NCI-H2196 treated with DMSO at 0.1 percent for 48 hours (cell line): Measurements from ENCODE around the gene NBPF8.
"Not testable (repeated sequence)": the region's sequence is repeated elsewhere in the genome, so short reads cannot be mapped to it uniquely, and the experiment has no call there.

Experiments used
- DNase-seq: peaks from one replicate; lab custom pipeline; 2025; ENCODE audit not compliant: unreplicated experiment; lab: John Stamatoyannopoulos, UW

The NBPF8 gene

DNA sequence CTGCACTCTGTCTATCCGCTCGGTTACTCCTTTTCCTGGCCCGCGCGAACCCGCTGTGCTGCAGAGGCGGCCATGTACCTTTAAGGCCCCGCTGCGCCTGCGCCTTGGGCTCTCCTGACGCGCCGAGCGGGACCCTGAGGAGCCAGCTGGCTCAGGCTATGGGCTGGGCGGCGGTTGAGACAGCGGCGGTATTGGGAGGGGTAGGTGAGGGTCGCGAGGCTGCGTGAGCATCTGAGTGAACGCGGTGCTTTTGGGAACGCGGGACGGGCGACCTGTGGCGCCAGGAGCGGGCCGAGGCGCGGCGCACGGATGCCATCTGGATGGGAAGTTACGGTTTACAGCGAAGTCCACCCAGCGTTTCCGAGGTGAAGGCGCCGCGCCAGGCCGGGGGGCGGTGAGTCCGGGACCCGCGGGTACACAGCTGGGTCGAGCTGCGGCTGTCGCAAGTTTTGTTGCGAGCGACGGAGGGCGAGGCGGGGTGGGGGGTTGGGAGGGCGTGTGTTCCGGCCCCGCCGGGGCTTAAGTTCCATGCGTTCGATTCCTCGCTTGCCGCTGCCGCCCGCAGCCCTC is at the start of gene NBPF8:
Gene NBPF8 (plus strand): TSS at position 125 of the 570 bp plus-strand sequence. CDS start 21,488 bp downstream, outside the sequence.
- not testable (repeated sequence) for DNase-seq

DNA sequence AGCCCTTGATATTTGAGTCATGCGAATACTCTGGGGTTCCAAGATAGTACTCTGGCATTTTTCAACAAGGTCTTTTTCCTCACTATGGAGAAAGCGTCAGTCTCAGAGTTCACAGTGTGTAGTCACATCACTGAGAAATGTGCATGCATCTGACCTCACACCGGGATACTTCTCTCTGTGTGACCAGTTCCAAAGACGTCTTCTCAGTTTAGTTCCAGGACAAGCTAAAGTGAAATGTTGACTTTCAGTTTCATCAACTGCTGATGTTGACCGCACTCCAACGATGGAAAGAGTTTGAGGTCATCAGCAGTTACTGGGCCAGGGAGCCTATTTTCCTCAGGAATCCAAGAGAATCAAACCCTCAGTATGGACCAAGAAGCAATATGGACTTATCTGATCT is 47.1 kb upstream of the NBPF8 start:
- not testable (repeated sequence) for DNase-seq

GRCh38 chr1:120386651-120387050 is 28.2 kb upstream of the NBPF8 start:
- not testable (repeated sequence) for DNase-seq

GRCh38 chr1:120388597-120389126 is 26.2 kb upstream of the NBPF8 start:
- peak; percentile 2 for DNase-seq

GRCh38 chr1:120391365-120391764 is 23.5 kb upstream of the NBPF8 start:
- not testable (repeated sequence) for DNase-seq

DNA sequence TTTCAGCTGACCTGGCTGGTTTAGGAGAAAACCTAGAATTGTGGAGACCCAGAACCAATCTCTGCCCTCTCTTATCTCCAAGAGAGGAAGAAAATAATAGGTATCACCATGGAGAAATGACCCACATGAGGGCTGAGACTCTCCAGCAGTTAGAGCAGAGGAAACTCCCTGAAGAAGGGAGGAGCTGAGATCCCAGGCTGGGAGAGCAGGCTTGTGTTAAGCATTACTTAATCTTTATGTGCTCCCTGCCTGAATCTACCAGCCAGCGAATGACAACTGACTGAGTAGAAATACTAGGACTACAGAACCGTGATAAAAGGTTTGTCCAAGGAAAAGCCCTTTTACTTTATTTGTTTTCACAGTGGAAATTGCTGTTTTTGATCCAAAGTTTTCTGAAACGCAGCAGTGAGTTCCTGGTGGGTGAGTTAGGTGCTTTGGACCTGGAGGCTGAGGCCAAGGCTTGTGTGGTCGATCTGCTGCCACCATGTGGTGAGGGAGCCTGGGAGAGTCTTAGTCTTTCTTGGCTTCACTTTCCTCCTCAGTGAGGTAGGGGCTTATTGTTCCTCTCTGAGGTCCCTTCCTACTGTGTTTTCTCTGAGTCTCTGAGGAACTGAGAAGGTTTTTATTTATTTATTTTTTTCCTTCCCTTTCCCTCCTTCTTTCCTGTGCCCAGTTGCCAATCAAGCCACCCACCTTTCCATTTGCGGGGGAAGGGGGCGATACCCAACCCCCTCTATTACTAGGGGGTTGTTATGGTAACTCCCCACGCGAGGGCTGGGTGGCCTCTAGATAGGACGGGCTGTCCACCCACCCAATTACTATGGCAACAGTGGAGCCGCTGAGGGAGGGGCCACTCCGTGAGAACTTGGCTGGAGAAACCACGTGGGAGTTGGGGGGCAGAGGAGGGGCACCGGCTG is 21.3 kb upstream of the NBPF8 start:
- DNase-seq: not testable (repeated sequence)

DNA sequence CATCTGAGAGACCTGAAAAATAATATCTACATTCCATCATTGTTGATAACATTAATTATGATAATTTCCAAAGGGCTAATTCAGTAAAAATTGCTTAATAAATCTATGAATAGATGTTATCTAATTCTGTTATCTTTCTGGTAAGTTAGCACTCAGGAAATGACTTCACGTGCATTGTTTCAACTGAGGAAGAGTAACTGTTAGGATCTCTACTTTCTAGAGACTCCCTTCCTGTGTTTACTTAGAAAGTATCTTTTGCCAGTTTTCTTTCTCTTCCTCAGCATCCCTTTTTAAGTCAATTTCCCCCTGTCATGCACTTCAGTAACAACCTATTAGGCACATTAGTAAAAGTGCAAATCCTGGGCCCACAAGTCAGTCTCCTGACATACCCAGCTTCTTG is 9.5 kb upstream of the NBPF8 start:
- not testable (repeated sequence) for DNase-seq

DNA sequence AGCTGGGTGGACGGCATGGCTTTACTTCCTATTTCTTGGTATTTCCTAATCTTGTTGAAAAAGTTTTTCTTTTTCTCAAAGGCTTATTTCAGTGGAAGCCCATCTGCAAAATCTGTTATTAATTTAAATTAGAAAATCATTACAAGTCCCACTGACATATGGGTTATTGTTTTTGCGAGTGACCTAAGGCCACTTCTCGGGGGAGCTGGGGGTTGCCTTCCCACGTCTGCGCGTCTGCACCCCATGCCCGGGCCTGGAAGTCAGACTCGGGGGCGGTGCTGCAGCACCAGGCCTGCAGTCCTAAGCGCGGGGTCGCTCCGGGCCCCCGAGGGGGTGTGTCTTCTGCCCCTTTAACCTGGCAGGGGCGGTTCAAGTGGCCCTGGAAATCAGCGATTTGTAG is 384 bp upstream of the NBPF8 start:
- DNase-seq: not testable (repeated sequence)

- DNase-seq: not testable (repeated sequence)
Measured at GRCh38 chr1:120415492-120415961, 692 bp downstream of the NBPF8 start.

- not testable (repeated sequence) for DNase-seq
Measured at GRCh38 chr1:120425063-120425462, 10.2 kb downstream of the NBPF8 start.

DNA sequence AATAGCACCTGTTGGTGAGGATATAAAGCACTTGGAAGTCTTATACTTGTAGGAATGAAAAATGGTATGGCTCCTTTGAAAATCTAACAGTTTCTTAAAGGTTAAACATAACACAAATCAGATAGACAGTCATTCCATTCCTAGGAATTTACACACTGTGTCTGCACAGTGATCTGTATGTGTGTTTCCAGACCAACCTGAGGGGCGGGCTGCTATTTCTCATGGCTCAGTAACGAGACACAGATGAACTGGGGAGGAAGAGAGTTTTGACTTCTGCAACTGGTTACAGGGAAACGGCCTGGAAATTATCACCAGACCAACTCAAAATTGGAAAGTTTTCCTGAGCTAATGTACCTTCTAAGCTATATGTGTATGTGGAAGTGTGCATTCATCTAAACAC is 16.8 kb downstream of the NBPF8 start:
- DNase-seq: not testable (repeated sequence)

DNA sequence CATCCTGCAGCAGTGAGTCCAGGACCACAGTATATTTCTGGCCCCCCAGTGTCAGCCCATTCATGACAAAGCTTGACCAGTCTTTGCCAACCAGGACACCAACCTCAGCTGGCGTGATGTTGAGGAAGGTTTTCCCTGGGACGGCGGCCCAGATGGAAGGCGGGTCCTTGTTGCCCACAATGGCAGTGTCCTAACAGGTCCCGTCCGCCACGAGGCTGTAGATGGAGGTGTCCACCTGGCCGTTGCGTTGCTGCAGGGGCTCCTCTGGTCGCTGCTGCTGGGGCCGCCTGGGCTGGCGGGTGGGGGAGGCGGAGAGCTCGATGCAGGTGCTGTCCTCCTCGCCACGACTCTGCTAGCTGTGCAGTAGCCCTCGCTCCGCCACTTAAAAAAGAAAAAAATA is 19.0 kb downstream of the NBPF8 start:
- not testable (repeated sequence) for DNase-seq

GRCh38 chr1:120449124-120449523 is 34.3 kb downstream of the NBPF8 start:
- not testable (repeated sequence) for DNase-seq
